HCT116 (cell line): ENCODE results near the gene ENTPD8. TPM values are rescaled to one million over a fixed set of nuclear protein-coding genes. Genes with fewer than 3 reads are reported as not detected.

Source experiments
- ATAC-seq: fragments of 200-7000 bp; cut with Tn5 transposase; 2 replicates; pipeline ENCODE4 v1.9.1; 2020; ENCODE audit warnings: mild to moderate bottlenecking, moderate library complexity
- BruUV-seq: library from RNA; stranded (reverse); fragments of 400-500 nt; replicated peaks from 2 replicates; lab custom pipeline; 2021; lab: Mats Ljungman, UMichigan
- CTCF ChIA-PET: fragments of 300-600 bp; sonication (Branson Sonifier 250); formaldehyde crosslinking; loops from one replicate; lab custom pipeline; 2021; ENCODE audit warnings: antibody characterized with exemption; lab: Charles Lee
- POLR2A ChIA-PET: fragments of 300-600, 350-600 bp; sonication (Branson Sonifier 250); formaldehyde crosslinking; loops from one replicate; lab custom pipeline; 2021; ENCODE audit warnings: antibody characterized with exemption; lab: Charles Lee
- RAD21 ChIA-PET, 2 experiments: fragments of 300-600 bp; sonication (Branson Sonifier 250); formaldehyde crosslinking; loops; one replicate each; lab custom pipeline; 2023; ENCODE audit warnings: low total read pairs in 2 of 2; ENCODE audit not compliant: uncharacterized antibody in 2 of 2, unreplicated experiment in 2 of 2, low non-redundant PET in 1 of 2; lab: Charles Lee
- DNase-seq: peaks from one replicate; pipeline ENCODE4 v3.0.0-alpha.2; 2010; ENCODE audit warnings: low read depth, low spot score
- H2AFZ ChIP-seq: fragments of 200-600 bp; shearing (Covaris generic), sonication (generic); 2 replicates; pipeline ENCODE4 v1.6.1; 2017; ENCODE audit warnings: low read depth, mixed run types, mixed read lengths, antibody characterized with exemption, low read length; ENCODE audit not compliant: poor library complexity, severe bottlenecking
- H3K27ac ChIP-seq: 2 replicates; pipeline ENCODE4 v1.5.1; 2012; ENCODE audit warnings: low read depth, low read length
- H3K27me3 ChIP-seq: fragments of 200-600 bp; sonication (generic); 2 replicates; pipeline ENCODE4 v1.6.1; 2016; ENCODE audit warnings: mixed run types, low read length, mixed read lengths; ENCODE audit not compliant: insufficient read depth
- H3K36me3 ChIP-seq, 2 experiments: fragments of 200-500 bp in 1 of 2; fragments of 200-600 bp in 1 of 2; sonication (Bioruptor generic) in 1 of 2; sonication (generic) in 1 of 2; 2 replicates each; pipeline versions ENCODE4 v1.5.1 to v1.6.1; 2014 to 2016; ENCODE audit warnings: low read length in 2 of 2, inconsistent platforms in 1 of 2, mixed read lengths in 1 of 2, mixed run types in 1 of 2; ENCODE audit not compliant: insufficient read depth in 2 of 2, control insufficient read depth in 1 of 2
- H3K4me1 ChIP-seq, 2 experiments: fragments of 200-600 bp in 1 of 2; sonication (generic) in 1 of 2; 2 replicates each; pipeline versions ENCODE4 v1.5.1 to v1.6.1; 2012 to 2017; ENCODE audit warnings: low read length in 2 of 2, inconsistent platforms in 1 of 2, mild to moderate bottlenecking in 1 of 2, mixed read lengths in 1 of 2, mixed run types in 1 of 2, moderate library complexity in 1 of 2; ENCODE audit not compliant: insufficient read depth in 2 of 2, control insufficient read depth in 1 of 2
- H3K4me2 ChIP-seq: fragments of 200-600 bp; sonication (generic); 2 replicates; pipeline ENCODE4 v1.6.1; 2017; ENCODE audit warnings: mixed run types, low read length, mixed read lengths
- H3K4me3 ChIP-seq, 2 experiments: fragments of 200-600 bp in 1 of 2; sonication (generic) in 1 of 2; replicated peaks in 1 of 2; 2 replicates each; pipeline ENCODE4 v1.5.1; 2011 to 2016; ENCODE audit warnings: low read length in 2 of 2, control low read depth in 1 of 2, low read depth in 1 of 2, mild to moderate bottlenecking in 1 of 2, mixed read lengths in 1 of 2, mixed run types in 1 of 2
- H3K79me2 ChIP-seq: fragments of 200-600 bp; sonication (generic); 2 replicates; pipeline ENCODE4 v1.6.1; 2017; ENCODE audit warnings: mild to moderate bottlenecking, mixed run types, low read length, moderate library complexity, mixed read lengths; ENCODE audit not compliant: insufficient read depth
- H3K9ac ChIP-seq: fragments of 200-600 bp; sonication (generic); 2 replicates; pipeline ENCODE4 v1.6.1; 2016; ENCODE audit warnings: low read length, mixed read lengths
- H3K9me2 ChIP-seq: fragments of 200-600 bp; sonication (generic), shearing (Covaris generic); 2 replicates; pipeline ENCODE4 v1.6.1; 2017; ENCODE audit warnings: mixed run types, mild to moderate bottlenecking, moderate library complexity; ENCODE audit not compliant: insufficient read depth
- H3K9me3 ChIP-seq, 2 experiments: fragments of 200-500 bp in 1 of 2; fragments of 200-600 bp in 1 of 2; sonication (Bioruptor generic) in 1 of 2; sonication (generic) in 1 of 2; 2 replicates each; pipeline ENCODE4 v1.6.1; 2014 to 2017; ENCODE audit warnings: low read length in 2 of 2, mixed read lengths in 2 of 2, inconsistent platforms in 1 of 2, low read depth in 1 of 2, mild to moderate bottlenecking in 1 of 2, mixed run types in 1 of 2, moderate library complexity in 1 of 2; ENCODE audit not compliant: control insufficient read depth in 1 of 2, insufficient read depth in 1 of 2
- H4K20me1 ChIP-seq: fragments of 200-600 bp; sonication (generic), shearing (Covaris generic); 2 replicates; pipeline ENCODE4 v1.6.1; 2017; ENCODE audit warnings: mixed run types, mild to moderate bottlenecking, moderate library complexity; ENCODE audit not compliant: insufficient read depth
- CBX3 ChIP-seq: IDR thresholded peaks from 2 replicates; pipeline ENCODE4 v1.6.1; 2012; ENCODE audit warnings: low read depth
- ELF1 ChIP-seq: IDR thresholded peaks from 2 replicates; pipeline ENCODE4 v1.6.1; 2012; ENCODE audit warnings: low read depth, borderline replicate concordance
- EZH2 ChIP-seq: fragments of 200-600 bp; sonication (generic); IDR thresholded peaks from 2 replicates; pipeline ENCODE4 v1.6.1; 2017; ENCODE audit warnings: antibody characterized with exemption, mixed run types
- FOSL1 ChIP-seq: IDR thresholded peaks from 2 replicates; pipeline ENCODE4 v1.6.1; 2012; ENCODE audit warnings: low read depth
- POLR2A ChIP-seq: IDR thresholded peaks from 2 replicates; pipeline ENCODE4 v1.7.0; 2011; ENCODE audit warnings: borderline replicate concordance; ENCODE audit not compliant: insufficient read depth, insufficient read length; ENCODE audit errors: extremely low read depth
- POLR2AphosphoS5 ChIP-seq: IDR thresholded peaks from 2 replicates; pipeline ENCODE4 v1.6.1; 2011; ENCODE audit warnings: mild to moderate bottlenecking, low read depth, low read length, moderate library complexity
- SIN3A ChIP-seq: IDR thresholded peaks from 2 replicates; pipeline ENCODE4 v1.6.1; 2012; ENCODE audit warnings: low read depth
- intact Hi-C: fragments of 100-400 bp; cut with micrococcal nuclease; formaldehyde crosslinking; loops from 2 replicates; pipeline ENCODE4 v1.10.0; 2022
- total RNA-seq: library from RNA; stranded (reverse); gene quantifications from one replicate; pipeline ENCODE4 v1.2.1, GENCODE V29; 2021; ENCODE audit not compliant: unreplicated experiment
- TF ChIP-seq, protein P1 (sequence below), 3 experiments: fragments of 200-600 bp in 1 of 3; sonication (generic) in 1 of 3; IDR thresholded peaks in 2 of 3; conservative IDR thresholded peaks in 1 of 3; 2 replicates each; pipeline ENCODE4 v1.5.1; 2012 to 2017; ENCODE audit warnings: low read depth in 2 of 3, low read length in 2 of 3, antibody characterized with exemption in 1 of 3, borderline replicate concordance in 1 of 3, control low read depth in 1 of 3, mild to moderate bottlenecking in 1 of 3, mixed read lengths in 1 of 3, mixed run types in 1 of 3, moderate library complexity in 1 of 3; ENCODE audit not compliant: insufficient read depth in 1 of 3
- TF ChIP-seq, protein P2 (sequence below): IDR thresholded peaks from 2 replicates; pipeline ENCODE4 v1.6.1; 2012; ENCODE audit warnings: low read depth

The ENTPD8 gene
- total RNA-seq, 1 experiment from 2014 or later, result 1.7 TPM

DNA sequence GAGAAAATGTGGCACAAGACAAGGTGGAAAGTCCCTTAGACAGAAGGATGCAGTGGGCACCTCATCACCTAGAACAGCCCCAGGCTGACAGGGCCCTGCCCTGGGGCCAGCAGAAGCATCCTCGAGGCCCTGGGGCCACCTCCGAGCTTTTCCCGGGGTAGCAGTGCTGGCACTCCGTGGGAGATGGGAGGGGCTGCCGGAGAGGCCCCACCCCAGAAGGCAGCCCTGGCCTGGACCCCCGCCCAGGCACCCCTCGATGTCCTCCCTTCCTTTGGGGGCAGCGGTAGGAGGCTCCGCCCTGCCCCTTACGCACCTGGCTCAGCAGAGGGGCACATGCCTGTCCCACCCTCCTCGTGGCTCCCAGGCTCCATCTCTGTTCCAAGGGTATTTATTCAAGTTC is 35.7 kb upstream of the ENTPD8 start:
- TF ChIP-seq CBX3 (no peak), FOSL1 (no peak), ELF1 (no peak), EZH2 (no peak), POLR2AphosphoS5 (no peak), SIN3A (no peak), POLR2A (no peak)
- TF ChIP-seq, protein P1, sequence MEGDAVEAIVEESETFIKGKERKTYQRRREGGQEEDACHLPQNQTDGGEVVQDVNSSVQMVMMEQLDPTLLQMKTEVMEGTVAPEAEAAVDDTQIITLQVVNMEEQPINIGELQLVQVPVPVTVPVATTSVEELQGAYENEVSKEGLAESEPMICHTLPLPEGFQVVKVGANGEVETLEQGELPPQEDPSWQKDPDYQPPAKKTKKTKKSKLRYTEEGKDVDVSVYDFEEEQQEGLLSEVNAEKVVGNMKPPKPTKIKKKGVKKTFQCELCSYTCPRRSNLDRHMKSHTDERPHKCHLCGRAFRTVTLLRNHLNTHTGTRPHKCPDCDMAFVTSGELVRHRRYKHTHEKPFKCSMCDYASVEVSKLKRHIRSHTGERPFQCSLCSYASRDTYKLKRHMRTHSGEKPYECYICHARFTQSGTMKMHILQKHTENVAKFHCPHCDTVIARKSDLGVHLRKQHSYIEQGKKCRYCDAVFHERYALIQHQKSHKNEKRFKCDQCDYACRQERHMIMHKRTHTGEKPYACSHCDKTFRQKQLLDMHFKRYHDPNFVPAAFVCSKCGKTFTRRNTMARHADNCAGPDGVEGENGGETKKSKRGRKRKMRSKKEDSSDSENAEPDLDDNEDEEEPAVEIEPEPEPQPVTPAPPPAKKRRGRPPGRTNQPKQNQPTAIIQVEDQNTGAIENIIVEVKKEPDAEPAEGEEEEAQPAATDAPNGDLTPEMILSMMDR (IDR thresholded peaks at IDR 0.05 in 2 of 3, conservative IDR thresholded peaks at IDR 0.05 in 1 of 3; ENCODE audit: borderline replicate concordance in 1 of 3, insufficient read depth in 1 of 3, low read depth in 2 of 3, low read length in 2 of 3), result no peak
- TF ChIP-seq, protein P2, sequence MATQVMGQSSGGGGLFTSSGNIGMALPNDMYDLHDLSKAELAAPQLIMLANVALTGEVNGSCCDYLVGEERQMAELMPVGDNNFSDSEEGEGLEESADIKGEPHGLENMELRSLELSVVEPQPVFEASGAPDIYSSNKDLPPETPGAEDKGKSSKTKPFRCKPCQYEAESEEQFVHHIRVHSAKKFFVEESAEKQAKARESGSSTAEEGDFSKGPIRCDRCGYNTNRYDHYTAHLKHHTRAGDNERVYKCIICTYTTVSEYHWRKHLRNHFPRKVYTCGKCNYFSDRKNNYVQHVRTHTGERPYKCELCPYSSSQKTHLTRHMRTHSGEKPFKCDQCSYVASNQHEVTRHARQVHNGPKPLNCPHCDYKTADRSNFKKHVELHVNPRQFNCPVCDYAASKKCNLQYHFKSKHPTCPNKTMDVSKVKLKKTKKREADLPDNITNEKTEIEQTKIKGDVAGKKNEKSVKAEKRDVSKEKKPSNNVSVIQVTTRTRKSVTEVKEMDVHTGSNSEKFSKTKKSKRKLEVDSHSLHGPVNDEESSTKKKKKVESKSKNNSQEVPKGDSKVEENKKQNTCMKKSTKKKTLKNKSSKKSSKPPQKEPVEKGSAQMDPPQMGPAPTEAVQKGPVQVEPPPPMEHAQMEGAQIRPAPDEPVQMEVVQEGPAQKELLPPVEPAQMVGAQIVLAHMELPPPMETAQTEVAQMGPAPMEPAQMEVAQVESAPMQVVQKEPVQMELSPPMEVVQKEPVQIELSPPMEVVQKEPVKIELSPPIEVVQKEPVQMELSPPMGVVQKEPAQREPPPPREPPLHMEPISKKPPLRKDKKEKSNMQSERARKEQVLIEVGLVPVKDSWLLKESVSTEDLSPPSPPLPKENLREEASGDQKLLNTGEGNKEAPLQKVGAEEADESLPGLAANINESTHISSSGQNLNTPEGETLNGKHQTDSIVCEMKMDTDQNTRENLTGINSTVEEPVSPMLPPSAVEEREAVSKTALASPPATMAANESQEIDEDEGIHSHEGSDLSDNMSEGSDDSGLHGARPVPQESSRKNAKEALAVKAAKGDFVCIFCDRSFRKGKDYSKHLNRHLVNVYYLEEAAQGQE, result no peak
- TF ChIP-seq, all 23 proteins: peak for 0
- H3K4me2 ChIP-seq, result no peak overlapping the region

More for the DNA sequence above, 35.7 kb upstream of the ENTPD8 start:
- ChIA-PET RAD21 (no interaction called here), POLR2A (no interaction called here), CTCF (no interaction called here)
- Histone ChIP-seq H3K9ac (no peak overlapping the region), H3K9me2 (no peaks in the 10 kb centered on the region), H4K20me1 (no peaks in the 10 kb centered on the region), H3K4me3 (no peak overlapping the region), H3K4me1 (peaks cover 0 to under 1% of the 10 kb centered on the region in 2 experiments; a peak in 1 of 4 replicates), H3K27ac (no peak overlapping the region), H3K79me2 (no peaks in the 10 kb centered on the region), H2AFZ (no peak overlapping the region), H3K9me3 (peaks cover 8 to 11% of the 10 kb centered on the region in 2 experiments; a peak in 3 of 4 replicates), H3K27me3 (no peaks in the 10 kb centered on the region), H3K36me3 (no peaks in the 10 kb centered on the region)
- BruUV-seq, result no TSS peak
- DNase-seq (no peak), ATAC-seq (no peak)
- intact Hi-C loops, result no loop called here
